T-helper 22 cell (primary cell): Measurements from ENCODE around the gene NPHP3.
"Not testable (repeated sequence)": the region's sequence is repeated elsewhere in the genome, so short reads cannot be mapped to it uniquely, and the experiment has no call there.

Experiments
- DNase-seq: peaks from one replicate; pipeline ENCODE4 v3.0.0-alpha.2; 2020; ENCODE audit warnings: low read depth

NPHP3 gene, protein sequence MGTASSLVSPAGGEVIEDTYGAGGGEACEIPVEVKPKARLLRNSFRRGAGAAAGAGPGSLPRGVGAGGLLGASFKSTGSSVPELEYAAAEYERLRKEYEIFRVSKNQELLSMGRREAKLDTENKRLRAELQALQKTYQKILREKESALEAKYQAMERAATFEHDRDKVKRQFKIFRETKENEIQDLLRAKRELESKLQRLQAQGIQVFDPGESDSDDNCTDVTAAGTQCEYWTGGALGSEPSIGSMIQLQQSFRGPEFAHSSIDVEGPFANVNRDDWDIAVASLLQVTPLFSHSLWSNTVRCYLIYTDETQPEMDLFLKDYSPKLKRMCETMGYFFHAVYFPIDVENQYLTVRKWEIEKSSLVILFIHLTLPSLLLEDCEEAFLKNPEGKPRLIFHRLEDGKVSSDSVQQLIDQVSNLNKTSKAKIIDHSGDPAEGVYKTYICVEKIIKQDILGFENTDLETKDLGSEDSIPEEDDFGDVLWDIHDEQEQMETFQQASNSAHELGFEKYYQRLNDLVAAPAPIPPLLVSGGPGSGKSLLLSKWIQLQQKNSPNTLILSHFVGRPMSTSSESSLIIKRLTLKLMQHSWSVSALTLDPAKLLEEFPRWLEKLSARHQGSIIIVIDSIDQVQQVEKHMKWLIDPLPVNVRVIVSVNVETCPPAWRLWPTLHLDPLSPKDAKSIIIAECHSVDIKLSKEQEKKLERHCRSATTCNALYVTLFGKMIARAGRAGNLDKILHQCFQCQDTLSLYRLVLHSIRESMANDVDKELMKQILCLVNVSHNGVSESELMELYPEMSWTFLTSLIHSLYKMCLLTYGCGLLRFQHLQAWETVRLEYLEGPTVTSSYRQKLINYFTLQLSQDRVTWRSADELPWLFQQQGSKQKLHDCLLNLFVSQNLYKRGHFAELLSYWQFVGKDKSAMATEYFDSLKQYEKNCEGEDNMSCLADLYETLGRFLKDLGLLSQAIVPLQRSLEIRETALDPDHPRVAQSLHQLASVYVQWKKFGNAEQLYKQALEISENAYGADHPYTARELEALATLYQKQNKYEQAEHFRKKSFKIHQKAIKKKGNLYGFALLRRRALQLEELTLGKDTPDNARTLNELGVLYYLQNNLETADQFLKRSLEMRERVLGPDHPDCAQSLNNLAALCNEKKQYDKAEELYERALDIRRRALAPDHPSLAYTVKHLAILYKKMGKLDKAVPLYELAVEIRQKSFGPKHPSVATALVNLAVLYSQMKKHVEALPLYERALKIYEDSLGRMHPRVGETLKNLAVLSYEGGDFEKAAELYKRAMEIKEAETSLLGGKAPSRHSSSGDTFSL (N-terminal part only)

DNA sequence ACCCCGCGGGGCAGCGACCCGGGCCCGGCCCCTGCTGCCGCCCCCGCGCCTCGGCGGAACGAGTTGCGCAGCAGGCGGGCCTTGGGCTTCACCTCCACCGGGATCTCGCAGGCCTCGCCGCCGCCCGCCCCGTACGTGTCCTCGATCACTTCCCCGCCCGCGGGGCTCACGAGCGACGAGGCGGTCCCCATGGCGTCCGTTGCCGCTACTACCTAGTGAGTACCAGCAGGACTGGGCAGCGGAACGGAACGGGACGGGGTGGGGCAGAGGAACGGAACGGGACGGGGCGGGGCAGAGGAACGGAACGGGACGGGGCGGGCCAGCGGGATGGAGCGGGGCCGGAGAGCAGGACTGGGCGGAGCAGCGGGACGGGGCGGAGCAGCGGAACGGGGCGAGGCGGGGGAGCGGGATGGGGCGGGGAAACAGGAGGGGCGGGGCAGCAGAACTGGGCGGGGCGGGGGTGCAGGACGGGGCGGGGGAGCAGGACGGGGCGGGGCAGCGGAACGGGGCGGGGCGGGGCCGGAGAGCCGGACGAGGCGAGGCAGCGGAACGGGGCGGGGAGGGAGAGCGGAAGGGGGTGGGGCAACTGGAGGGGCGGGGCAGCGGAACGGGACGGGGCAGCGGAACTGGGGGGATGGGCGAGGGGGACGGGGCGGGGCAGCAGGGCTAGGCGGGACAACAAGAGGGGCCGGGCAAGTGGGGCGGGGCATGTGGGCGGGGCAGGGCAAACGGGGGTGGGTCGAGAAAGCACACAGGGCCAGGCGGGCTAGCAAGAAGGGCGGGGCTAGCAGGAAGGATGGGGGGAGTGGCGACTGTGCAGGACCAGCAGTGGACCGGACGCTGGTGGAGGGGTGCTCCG is at the start of gene NPHP3:
Gene NPHP3 (minus strand): TSS at position 245 of the 859 bp plus-strand sequence. CDS start 54 bp downstream, at position 191.
- peak; percentile 97 for DNase-seq

DNA sequence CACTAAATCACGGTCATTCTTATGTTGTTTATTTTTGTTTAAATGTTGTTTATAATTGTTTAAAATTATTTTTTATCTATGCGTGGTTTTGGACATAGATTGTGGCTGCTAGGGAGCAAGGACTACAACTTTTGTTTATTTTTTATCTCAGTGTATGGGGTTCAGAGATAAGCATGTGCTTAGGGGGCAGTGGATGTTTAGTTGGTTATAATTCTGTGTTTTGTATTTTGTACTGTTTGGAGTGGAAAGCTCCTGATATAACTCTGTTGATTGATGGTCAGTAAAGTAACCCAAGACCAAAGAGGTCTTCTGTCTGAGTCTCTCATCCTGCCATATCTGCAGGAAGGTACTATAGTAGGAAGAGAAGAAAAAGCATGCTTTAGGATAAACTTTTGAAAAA is 36.5 kb upstream of the NPHP3 start:
- no peak for DNase-seq

DNA sequence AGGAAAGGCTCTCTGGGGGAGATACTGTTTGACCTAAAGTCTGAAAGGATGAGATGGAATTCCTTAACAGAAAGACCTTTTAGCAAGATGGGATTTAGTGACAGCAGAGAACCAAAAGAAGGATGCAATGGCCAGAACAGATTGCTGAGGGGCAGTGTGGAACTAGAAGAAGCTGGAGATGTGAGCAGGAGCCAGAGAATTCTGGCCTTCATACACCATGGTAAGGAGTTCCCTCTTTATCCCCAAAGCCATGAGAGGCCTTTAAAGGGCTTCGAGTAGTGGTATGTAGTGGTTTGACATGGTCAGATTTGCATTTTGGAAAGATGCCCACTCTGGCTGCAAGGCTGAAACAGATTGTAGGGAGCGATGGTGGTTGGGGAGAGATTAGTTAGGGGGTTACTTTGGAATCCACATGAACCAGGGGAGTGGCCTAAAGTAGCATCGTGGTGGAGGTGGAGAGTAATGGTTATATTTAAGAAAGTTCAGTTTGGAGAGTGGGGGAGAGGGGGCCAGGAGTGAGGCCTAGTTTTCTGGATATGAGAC is 34.0 kb upstream of the NPHP3 start:
- no peak for DNase-seq

DNA sequence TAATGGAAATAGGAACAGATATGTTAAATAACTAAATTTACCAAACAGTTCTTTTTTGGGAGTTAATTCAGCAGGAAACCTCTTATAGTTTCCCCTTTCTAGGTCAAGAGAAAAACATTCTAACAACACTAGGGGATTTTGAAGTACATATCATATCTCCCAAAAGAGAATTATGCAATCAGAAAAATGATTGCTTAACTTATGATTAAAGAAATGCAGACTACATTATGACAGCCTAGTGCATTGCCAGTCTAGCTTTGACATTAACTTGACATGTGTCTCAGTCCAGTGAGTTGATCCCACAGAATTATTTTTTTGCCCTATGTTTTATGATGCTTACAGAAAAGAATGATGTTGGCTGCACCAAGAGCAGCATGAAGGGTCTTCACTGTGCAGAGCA is 31.7 kb upstream of the NPHP3 start:
- no peak for DNase-seq

DNA sequence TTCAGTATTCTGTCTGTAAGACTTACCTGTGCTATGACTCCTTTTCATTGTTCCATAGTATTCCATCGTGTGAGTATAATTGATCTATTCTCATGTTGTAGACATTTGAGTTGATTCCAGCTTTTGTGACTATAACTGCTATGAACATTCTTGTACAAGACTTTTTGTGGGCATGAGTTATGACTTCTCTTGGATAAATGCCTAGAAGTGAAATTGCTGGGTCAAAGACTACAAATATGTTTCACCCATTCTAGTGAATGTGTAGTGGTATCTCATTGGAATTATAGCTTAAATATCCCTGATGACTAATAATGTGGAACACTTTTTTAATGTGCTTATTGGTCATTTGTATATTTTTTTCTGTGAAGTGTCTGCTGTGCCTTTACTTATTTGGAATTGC is 27.6 kb upstream of the NPHP3 start:
- no peak for DNase-seq

DNA sequence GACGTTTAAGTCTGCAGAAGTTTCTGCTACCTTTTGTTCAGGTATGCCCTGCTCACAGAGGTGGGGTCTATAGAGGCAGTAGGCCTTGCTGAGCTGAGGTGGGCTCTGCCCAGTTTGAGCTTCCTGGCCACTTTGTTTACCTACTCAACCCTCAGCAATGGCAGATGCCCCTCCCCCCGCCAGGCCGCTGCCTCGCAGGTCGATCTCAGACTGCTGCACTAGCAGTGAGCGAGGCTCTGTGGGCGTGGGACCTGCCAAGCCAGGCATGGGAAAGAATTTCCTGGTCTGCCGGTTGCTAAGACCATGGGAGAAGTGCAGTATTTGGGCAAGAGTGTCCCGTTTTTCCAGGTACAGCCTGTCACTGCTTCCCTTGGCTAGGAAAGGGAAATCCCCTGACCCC is 24.5 kb upstream of the NPHP3 start:
- not testable (repeated sequence) for DNase-seq

DNA sequence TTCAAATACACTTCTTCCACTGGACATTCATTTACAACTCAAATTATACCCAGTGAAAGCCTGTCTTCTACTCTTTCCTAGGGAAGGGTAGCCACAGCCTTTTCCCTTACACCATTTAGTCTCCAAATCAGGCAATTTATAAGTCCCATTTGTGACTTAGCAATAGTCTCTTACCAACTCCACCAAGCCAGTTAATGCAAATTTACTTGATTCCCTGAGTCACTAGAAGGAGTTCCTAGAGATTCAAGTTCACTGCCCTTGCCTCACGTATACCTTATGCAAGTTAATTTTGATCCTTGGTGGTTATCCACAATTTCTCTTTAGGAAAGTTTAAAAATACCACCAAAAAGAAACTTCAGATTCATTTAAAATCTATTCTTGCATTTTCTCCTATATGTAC is 16.1 kb upstream of the NPHP3 start:
- DNase-seq, result no peak

DNA sequence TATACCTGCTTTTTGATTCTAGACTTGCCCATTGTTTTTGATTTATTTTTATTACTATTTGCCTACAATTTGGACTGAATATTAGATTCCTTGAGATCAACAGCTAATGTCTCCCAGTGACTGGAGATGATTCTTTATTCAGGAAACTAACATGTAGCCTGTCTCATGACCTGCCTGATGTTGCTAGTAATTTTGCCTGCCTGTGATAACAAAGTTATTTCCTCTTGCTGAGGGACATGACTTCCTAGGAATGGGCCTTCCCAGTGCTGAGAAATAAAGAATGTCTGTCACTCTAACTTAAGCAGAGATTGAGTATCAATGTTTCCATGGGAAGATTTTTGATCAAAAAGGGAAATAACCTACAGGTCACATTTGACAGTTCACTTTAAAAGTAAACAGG is 13.4 kb upstream of the NPHP3 start:
- DNase-seq, result no peak

DNA sequence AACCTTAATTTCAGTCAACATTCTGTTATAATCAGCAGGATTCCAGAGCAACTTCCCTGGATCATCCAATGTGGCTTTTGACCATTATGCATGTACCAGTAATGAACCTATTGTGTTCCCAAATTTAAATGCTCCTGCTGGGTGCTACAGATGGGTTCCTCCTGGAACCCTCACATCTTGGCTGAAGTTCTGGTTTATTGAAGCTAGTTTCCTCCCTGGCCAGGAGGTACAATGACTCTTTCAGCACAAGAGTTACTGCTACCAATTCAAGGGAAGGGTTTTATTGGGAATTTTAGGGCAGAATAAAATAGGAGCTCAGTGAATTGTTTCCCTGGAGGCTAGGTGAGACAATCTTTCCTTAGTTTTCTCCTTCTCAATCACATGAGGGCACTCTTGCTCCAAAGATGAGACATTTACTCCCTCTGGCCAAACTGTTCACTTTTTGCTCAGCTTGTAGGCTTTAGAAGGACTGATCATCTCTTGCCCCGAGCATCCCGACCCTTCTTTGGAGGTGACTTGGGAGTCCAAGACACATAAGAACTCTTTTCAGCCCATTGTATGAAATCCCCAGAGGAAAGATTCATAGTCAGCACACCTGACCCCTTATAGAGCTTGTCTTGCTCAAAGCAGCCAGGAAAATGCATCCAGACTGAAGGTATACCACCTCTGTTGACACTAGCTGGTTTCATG is 8.8 kb upstream of the NPHP3 start:
- no peak for DNase-seq

DNA sequence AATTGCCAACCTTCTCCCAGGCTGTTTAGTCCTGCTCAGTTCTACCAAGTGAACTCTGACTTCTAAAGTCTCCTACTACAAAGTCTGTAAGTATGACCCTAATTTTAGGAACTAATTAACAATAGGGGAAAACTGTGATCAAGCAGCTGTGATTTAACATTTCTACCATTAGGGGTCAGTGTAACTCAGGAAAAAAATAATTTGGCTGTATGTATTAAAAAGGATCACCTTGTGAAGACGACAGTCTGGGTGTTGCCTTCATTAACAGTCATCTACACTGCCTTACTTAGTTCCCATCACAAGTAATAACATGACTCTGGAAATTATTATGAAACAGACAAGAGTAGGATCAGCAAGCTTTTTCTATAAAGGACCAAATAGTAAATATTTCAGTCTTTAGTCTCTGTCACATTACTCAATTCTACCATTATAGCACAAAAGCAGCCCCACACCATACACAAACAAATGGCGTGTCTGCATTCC is 4.2 kb upstream of the NPHP3 start:
- DNase-seq, result no peak

DNA sequence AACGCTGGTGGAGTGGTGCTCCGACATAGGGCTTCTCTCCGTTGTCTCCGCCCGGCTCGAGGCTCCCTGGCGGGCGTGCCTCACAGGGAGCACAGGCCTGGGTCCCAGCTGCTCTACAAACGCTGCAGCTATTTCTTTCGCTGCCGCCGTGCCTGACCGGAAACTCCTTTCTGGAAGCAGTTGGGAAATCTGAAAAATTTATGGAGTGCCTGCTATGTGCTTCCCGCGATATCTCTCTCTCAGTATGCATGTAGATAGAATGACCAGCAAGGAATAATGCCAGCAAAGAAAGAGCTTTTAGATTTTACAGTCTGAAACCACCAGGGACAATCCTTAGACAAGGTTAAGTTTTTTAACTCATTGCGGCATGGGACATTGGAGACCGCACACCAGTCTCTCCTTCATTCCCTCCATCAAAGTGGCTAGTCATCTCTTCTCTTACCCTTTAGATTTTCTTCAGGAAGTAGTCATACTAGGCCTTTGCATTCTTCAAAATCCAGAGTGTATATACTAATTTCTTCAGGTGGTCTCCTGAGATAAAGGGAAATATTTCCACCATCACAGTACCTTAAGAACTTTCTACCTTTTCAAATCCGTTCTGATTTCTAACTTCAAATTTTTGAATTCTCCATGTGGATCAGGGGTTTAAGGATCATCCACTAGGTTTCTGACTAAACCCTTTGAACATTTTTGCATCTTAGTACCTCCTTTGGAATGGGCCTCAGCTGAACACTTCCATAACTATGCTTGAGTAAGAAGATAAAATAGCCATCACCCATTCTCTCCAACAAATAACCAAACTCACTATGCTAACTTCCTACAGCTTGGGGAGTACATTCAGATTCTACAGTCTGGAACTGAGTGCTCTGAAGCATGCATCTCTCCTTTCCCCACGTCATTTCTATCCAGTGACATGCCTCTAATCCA is 1.1 kb upstream of the NPHP3 start:
- no peak for DNase-seq

DNA sequence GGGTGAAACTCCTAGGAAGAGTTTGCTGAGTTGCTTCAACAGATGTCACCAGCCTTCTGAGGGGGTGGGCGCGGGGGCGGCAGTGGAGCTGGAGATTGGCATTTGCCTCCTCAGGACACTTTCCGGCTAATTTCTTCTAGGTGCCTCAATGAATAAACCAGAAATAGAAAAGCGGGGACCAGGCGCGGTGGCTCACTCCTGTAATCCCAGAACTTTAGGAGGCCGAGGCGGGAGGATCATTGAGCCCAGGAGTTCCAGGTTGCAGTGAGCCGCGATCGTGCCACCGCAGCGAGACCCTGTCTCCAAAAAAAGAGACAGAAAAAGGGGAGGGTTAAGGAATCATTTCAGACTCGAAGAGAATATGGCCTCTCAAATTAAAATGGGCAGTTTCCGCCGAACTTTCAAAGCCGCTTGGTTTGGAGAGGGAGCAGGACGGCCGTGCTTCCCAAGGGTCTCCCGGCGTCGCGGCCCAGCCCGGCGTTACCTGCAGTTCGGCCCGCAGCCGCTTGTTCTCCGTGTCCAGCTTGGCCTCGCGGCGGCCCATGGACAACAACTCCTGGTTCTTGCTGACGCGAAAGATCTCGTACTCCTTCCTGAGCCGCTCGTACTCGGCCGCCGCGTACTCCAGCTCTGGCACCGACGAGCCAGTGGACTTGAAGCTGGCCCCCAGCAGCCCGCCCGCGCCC is 587 bp downstream of the NPHP3 start:
- DNase-seq, result no peak

DNA sequence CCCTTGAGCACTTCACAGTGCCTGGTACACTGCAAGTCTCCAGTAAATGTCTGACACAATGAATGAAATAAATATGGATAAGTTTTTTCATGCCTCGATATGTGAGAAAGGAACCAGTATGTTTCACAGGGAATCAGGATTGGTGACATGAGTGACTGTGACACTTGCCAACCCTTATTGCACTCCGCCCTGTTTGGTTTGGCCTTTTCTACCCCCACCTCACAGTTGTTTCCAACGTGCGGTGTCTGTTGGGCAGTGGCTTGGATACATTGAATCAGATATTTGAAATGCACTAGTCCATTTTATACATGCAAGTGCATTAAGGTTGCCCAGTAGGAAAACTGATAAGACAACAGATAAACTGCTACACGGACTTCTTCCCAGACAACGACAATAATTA is 2.0 kb downstream of the NPHP3 start:
- no peak for DNase-seq

DNA sequence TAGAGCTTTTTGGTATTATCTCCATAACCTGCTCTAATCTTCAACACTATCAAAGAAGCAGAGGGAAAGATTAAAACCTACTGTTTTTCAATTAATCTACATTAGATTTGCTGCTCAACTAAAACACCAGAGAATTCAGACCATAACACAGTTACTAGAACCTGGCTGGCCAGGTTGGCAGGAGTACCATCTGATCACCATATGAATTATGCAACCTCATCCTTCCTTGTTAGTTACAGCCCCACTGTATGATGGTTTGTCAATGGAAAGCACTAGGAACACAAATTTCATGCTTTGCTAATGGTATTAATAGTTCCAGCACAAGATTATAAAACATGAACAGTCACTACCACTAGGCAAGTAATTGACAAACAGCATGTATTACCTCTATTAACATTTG is 5.8 kb downstream of the NPHP3 start:
- DNase-seq, result no peak

DNA sequence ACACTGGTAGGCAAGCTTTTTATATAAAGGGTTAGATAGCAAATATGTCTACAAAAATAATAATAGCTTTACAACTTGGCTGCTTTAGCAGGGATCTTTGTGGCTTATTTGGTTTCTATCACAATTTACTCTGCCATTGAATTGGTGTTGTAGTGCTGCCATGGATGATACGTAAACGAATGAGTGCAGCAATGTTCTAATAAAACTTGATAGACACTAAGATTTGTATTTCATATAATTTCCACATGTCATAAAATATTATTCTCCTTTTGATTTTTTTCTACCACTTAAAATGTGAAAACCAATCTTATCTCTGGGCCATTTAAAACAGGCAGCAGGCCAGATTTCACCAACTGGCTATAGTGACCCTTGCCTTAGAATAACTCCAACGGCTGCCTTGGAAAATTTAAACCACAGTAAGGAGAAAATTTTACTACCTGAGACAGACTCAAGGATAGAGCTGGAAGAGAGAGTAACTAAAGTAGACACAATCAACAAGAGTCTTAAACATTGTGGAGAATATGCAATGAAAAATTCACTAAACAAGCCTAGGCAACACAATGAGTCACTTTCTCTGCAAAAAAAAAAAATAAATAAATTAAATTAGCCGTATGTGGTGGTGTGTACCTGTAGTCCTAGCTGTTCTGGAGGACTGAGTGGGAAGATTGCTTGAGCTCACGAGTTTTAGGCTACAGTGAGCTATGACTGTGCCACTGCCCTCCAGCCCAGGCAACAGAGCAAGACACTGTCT is 8.1 kb downstream of the NPHP3 start:
- DNase-seq, result no peak

DNA sequence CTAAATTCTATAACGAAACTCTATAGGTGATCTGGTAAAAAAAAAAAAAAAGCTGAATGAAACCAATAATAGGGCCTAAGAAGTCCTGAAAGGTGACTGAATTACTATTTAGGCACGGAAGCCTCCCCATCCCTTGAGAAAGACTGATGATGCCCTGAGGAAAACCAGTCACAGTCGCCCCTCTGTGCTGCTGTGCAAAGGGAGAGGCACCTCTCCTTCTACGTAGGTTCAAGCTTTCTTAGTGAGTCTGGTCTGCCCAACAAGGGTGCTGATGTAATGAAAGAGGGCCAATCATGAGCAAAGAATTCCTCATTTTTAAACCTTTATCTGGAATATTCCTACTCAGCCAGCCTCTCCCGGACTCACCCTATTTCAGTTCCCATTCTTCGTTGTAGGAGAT is 11.9 kb downstream of the NPHP3 start:
- DNase-seq, result no peak

DNA sequence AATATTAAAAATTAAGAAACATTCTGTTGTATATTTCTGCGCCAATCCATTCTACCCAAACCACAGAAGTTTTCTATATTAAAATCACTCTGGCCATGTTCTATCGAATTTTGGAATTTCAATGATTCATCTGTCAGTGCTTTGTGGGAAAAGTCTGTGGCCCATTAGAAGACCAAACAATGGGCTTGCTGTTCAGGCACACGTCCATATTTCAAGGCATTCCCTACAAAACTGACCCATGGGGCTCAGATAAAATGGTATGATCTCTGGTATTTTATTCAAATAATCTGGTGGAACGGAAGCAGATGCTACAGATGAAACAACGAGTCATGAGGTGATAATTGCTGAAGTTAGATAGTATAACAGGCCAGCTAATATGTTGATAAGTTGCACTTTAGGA is 12.4 kb downstream of the NPHP3 start:
- DNase-seq, result no peak

DNA sequence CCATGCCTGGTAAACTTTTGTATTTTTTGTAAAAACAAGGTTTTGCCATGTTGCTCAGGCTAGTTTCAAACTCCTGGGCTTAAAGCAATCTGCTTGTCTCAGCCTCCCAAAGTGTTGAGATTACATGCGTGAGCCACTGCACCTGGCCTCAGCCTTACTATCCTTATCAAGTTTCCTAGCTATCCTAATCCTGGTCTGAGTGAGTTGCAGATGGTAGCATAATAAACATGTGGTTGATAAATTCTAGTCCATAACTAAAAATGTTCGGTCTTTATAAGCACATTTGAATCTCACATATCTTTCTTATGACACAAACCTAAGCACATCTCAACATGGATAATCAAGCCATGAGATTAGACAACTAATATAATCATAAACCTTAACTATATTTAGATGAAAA is 18.5 kb downstream of the NPHP3 start:
- DNase-seq, result no peak
